PC-9 (cell line): ENCODE measurements around the gene SHF. TPM values are rescaled to one million over a fixed set of nuclear protein-coding genes. Genes with fewer than 3 reads are reported as not detected.

ENCODE experiments used
- BruUV-seq: library from RNA; stranded (reverse); fragments of 400-500 nt; replicated peaks from 2 replicates; lab custom pipeline; 2021; lab: Mats Ljungman, UMichigan
- CTCF ChIA-PET: fragments of 300-600 bp; sonication (Branson Sonifier 250); formaldehyde crosslinking; loops from one replicate; lab custom pipeline; 2022; ENCODE audit warnings: antibody characterized with exemption; lab: Charles Lee
- POLR2A ChIA-PET: fragments of 300-600 bp; sonication (Branson Sonifier 250); formaldehyde crosslinking; loops from one replicate; lab custom pipeline; 2022; ENCODE audit warnings: antibody characterized with exemption; ENCODE audit not compliant: unreplicated experiment; lab: Charles Lee
- DNase-seq, 2 experiments: peaks; one replicate each; pipeline versions ENCODE4 v3.0.0 to v3.0.0-alpha.2; 2015 to 2022; ENCODE audit warnings: mixed read lengths in 1 of 2
- H2AFZ ChIP-seq: fragments of 200-600 bp; sonication (generic); 2 replicates; pipeline ENCODE4 v1.8.1; 2017; ENCODE audit warnings: antibody characterized with exemption
- H3F3A ChIP-seq: fragments of 200-600 bp; sonication (generic); 2 replicates; pipeline ENCODE4 v1.8.1; 2017; ENCODE audit warnings: antibody characterized with exemption, mild to moderate bottlenecking, low read depth; ENCODE audit not compliant: insufficient read depth
- H3K27ac ChIP-seq: fragments of 200-600 bp; sonication (generic); 2 replicates; pipeline ENCODE4 v1.6.1; 2016; ENCODE audit warnings: mixed run types
- H3K27me3 ChIP-seq: fragments of 200-600 bp; sonication (generic); 2 replicates; pipeline ENCODE4 v1.6.1; 2016; ENCODE audit warnings: low read depth, mixed run types; ENCODE audit not compliant: insufficient read depth
- H3K36me3 ChIP-seq: fragments of 200-600 bp; sonication (generic); 2 replicates; pipeline ENCODE4 v1.6.1; 2016; ENCODE audit warnings: low read depth, mixed run types
- H3K4me1 ChIP-seq: fragments of 200-600 bp; sonication (generic); replicated peaks from 2 replicates; pipeline ENCODE4 v1.6.1; 2016; ENCODE audit warnings: mixed run types; ENCODE audit not compliant: insufficient read depth
- H3K4me2 ChIP-seq: fragments of 200-600 bp; sonication (generic); 2 replicates; pipeline ENCODE4 v1.6.1; 2017; ENCODE audit warnings: mixed run types
- H3K4me3 ChIP-seq: fragments of 200-600 bp; sonication (generic); 2 replicates; pipeline ENCODE4 v1.6.1; 2016; ENCODE audit warnings: mixed run types
- H3K79me2 ChIP-seq: fragments of 200-600 bp; sonication (generic); 2 replicates; pipeline ENCODE4 v1.6.1; 2017; ENCODE audit warnings: low read depth, mixed run types
- H3K9me2 ChIP-seq: fragments of 200-600 bp; sonication (generic); 2 replicates; pipeline ENCODE4 v1.8.1; 2017; ENCODE audit warnings: mild to moderate bottlenecking; ENCODE audit not compliant: insufficient read depth
- H3K9me3 ChIP-seq: fragments of 200-600 bp; sonication (generic); 2 replicates; pipeline ENCODE4 v1.8.1; 2016; ENCODE audit warnings: low read depth; ENCODE audit not compliant: insufficient read depth
- H4K20me1 ChIP-seq: fragments of 200-600 bp; sonication (generic); 2 replicates; pipeline ENCODE4 v1.8.1; 2017; ENCODE audit not compliant: insufficient read depth
- EZH2 ChIP-seq: fragments of 200-600 bp; sonication (generic); IDR thresholded peaks from 2 replicates; pipeline ENCODE4 v1.8.0; 2017; ENCODE audit warnings: antibody characterized with exemption, low read depth
- intact Hi-C: fragments of 100-400 bp; cut with micrococcal nuclease; formaldehyde crosslinking; loops from one replicate; pipeline ENCODE4 v1.10.0; 2022; ENCODE audit not compliant: unreplicated experiment
- total RNA-seq: library from RNA; stranded (reverse); gene quantifications from 2 replicates; pipeline ENCODE4 v1.2.3, GENCODE V29; 2021
- TF ChIP-seq, protein P1 (sequence below): fragments of 200-600 bp; sonication (generic); conservative IDR thresholded peaks from 2 replicates; pipeline ENCODE4 v1.6.1; 2017; ENCODE audit warnings: mixed run types, antibody characterized with exemption, mild to moderate bottlenecking, moderate library complexity

The SHF gene
- total RNA-seq, 1 experiment from 2014 or later, result 6.1 TPM

DNA sequence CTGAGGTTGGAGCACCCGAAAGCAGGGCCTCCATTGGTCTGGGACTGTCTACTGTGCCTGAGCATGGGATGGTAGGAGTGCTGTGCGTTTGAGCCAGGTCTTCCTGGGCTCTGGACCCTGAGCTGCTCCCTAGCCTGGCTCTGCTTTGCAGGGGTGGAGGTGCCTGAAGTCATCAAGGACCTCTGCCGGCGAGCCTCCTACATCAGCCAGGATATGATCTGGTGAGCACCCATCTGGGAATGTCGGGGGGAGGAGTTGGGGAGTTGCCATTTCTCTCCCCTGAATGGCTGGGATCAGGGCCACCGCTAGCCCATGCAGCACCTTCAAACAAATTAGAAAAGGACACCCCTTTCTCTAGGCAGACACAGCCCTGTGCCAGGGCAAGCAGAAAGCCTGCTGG lies 37.3 kb downstream of the SHF start:
- no peak overlapping the region for H3K27ac ChIP-seq
- BruUV-seq, result no TSS peak
- no peak overlapping the region for H3K4me2 ChIP-seq
- TF ChIP-seq, protein P1, sequence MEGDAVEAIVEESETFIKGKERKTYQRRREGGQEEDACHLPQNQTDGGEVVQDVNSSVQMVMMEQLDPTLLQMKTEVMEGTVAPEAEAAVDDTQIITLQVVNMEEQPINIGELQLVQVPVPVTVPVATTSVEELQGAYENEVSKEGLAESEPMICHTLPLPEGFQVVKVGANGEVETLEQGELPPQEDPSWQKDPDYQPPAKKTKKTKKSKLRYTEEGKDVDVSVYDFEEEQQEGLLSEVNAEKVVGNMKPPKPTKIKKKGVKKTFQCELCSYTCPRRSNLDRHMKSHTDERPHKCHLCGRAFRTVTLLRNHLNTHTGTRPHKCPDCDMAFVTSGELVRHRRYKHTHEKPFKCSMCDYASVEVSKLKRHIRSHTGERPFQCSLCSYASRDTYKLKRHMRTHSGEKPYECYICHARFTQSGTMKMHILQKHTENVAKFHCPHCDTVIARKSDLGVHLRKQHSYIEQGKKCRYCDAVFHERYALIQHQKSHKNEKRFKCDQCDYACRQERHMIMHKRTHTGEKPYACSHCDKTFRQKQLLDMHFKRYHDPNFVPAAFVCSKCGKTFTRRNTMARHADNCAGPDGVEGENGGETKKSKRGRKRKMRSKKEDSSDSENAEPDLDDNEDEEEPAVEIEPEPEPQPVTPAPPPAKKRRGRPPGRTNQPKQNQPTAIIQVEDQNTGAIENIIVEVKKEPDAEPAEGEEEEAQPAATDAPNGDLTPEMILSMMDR, result no peak
- no peak for TF ChIP-seq EZH2
- no peaks in the 10 kb centered on the region for H3K9me3 ChIP-seq
- H3K27me3 ChIP-seq, result no peaks in the 10 kb centered on the region
- CTCF ChIA-PET, result interaction anchor here (0.6 kb wide), 1 partner anchor 481 kb away, joined by 3 read pairs; no protein-coding TSS in a partner anchor
- no peaks in the 10 kb centered on the region for H3K36me3 ChIP-seq
- intact Hi-C loops, result no loop called here
- H3K9me2 ChIP-seq, result no peaks in the 10 kb centered on the region
- no peak overlapping the region for H2AFZ ChIP-seq
- peaks cover 15% of the 10 kb centered on the region for H3K4me1 ChIP-seq
- DNase-seq, result no peak
- no peaks in the 10 kb centered on the region for H4K20me1 ChIP-seq
- peaks cover 4% of the 10 kb centered on the region; the same call in 1 of the 2 replicates for H3F3A ChIP-seq
- POLR2A ChIA-PET, result no interaction called here
- H3K4me3 ChIP-seq, result no peak overlapping the region
- no peaks in the 10 kb centered on the region for H3K79me2 ChIP-seq

DNA sequence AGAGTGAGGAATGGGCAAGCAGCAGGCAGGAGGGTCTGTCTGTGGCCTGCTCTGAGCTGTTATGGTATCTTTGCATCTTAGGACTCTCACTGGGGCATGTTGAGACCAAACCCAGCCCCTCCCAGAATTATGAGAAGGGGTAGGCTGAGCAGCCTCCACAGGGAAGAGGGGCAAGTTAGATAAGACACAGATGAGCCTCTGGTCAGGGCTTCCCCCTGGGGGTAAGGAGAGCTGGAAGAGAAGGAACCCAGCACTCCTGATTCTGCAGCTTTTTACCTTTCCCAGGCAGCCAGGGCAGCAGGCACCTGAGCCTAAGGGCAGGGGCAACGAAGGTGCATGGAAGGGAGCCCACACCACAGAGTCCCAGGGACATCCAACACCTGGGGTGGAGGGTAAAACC lies 38.7 kb downstream of the SHF start:
- Histone ChIP-seq H3K36me3 (no peaks in the 10 kb centered on the region), H3K4me2 (no peak overlapping the region), H3K27ac (no peak overlapping the region), H3K4me3 (no peak overlapping the region), H3K4me1 (peaks cover 15% of the 10 kb centered on the region), H4K20me1 (no peaks in the 10 kb centered on the region), H3K79me2 (no peaks in the 10 kb centered on the region), H3K9me3 (no peaks in the 10 kb centered on the region), H2AFZ (no peak overlapping the region), H3K9me2 (no peaks in the 10 kb centered on the region), H3F3A (peaks cover 4% of the 10 kb centered on the region; the same call in 1 of the 2 replicates), H3K27me3 (no peaks in the 10 kb centered on the region)
- ChIA-PET CTCF (interaction anchor here (0.6 kb wide), 1 partner anchor 12 kb away, joined by 9 read pairs; no protein-coding TSS in a partner anchor), POLR2A (interaction anchor here (0.5 kb wide), 1 partner anchor 464 kb away, joined by 11 read pairs; no protein-coding TSS in a partner anchor)
- DNase-seq, result no peak
- intact Hi-C loops, result no loop called here
- no TSS peak for BruUV-seq
- no peak for TF ChIP-seq EZH2
- TF ChIP-seq, protein P1, result no peak

DNA sequence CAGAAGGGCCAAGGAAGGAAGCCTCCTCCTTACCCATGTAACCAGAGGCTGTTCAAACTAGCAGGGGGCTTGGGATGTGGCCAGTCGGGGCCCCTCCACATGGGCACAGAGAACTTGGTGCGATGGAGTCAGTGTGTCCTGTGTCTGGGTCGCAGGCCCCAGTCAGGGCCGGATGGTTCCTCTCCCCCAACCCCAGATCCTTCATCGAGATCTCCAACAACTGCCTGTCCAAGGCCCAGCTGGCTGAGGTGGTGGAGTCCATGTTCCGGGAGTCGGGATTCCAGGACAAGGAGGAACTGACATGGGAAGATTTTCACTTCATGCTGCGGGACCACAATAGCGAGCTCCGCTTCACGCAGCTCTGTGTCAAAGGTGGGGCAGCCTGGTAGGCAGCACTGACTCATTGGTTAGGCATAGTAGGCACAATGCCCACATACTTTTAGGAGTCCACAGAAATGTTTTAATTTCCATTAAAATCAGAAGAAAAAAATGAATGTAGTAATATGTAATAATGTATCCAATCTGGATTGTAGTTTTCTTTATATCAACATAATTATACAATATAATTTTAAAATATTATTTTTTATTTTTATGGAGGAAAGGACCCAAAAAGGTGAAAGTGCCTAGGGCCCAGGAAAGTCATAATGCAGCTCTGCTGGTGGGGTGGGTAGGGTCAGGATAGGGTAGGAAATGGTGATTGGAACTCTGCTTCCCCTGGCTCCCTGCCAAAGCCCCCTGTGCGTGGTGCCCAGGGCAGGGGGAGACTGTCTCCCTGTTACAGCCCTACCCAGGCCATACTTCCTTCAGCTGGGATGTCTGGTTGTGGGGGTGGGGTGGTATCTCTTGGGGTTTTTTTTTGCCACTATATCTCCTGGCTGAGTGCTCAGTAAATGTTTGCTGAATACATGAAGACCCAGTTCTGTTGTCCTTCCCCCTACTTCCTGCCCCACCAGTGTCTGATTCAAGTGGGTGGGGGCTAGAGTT lies 39.4 kb downstream of the SHF start:
- intact Hi-C loops, result no loop called here
- Histone ChIP-seq H3K4me1 (peaks cover 15% of the 10 kb centered on the region), H3K9me2 (no peaks in the 10 kb centered on the region), H4K20me1 (no peaks in the 10 kb centered on the region), H3K27me3 (no peaks in the 10 kb centered on the region), H3K79me2 (no peaks in the 10 kb centered on the region), H2AFZ (no peak overlapping the region), H3K9me3 (no peaks in the 10 kb centered on the region), H3K27ac (no peak overlapping the region), H3K4me3 (no peak overlapping the region), H3K36me3 (no peaks in the 10 kb centered on the region), H3F3A (peaks cover 4% of the 10 kb centered on the region; the same call in 1 of the 2 replicates), H3K4me2 (no peak overlapping the region)
- TF ChIP-seq EZH2, result no peak
- TF ChIP-seq, protein P1, result no peak
- BruUV-seq, result no TSS peak
- peak in 1 of 2 experiments; percentile 21 for DNase-seq
- CTCF ChIA-PET, result interaction anchor here (0.6 kb wide), 1 partner anchor 13 kb away, joined by 9 read pairs; no protein-coding TSS in a partner anchor
- POLR2A ChIA-PET, result interaction anchor here (0.5 to 0.6 kb wide), 2 partner anchors 70 to 465 kb away, joined by 10 to 11 read pairs; no protein-coding TSS in a partner anchor
